HG03439 (cell line): ENCODE data around the gene C5orf58.
A peak's percentile ranks its signal among the peaks of the same experiment; 100 is the strongest.

Experiments
- ATAC-seq: cut with Tn5 transposase; IDR thresholded peaks from one replicate; pipeline ENCODE4 v1.9.1; 2021; ENCODE audit warnings: mild to moderate bottlenecking, moderate library complexity; ENCODE audit not compliant: unreplicated experiment

Gene C5orf58

GRCh38 chr5:170278611-170279458 lies 46.0 kb downstream of the C5orf58 start:
- ATAC-seq, result peak; percentile 87

GRCh38 chr5:170279459-170279817 lies 46.7 kb downstream of the C5orf58 start:
- ATAC-seq, result no peak

- ATAC-seq, result no peak
Measured at GRCh38 chr5:170280011-170280493, 47.3 kb downstream of the C5orf58 start.

- ATAC-seq, result no peak
Measured at GRCh38 chr5:170283296-170283695, 50.5 kb downstream of the C5orf58 start.

GRCh38 chr5:170284231-170284630 lies 51.4 kb downstream of the C5orf58 start:
- no peak for ATAC-seq

- no peak for ATAC-seq
Measured at GRCh38 chr5:170285181-170285580, 52.4 kb downstream of the C5orf58 start.

- no peak for ATAC-seq
Measured at GRCh38 chr5:170286386-170286925, 53.7 kb downstream of the C5orf58 start.

GRCh38 chr5:170287532-170287931 lies 54.7 kb downstream of the C5orf58 start:
- ATAC-seq, result no peak

GRCh38 chr5:170288151-170288550 lies 55.4 kb downstream of the C5orf58 start:
- ATAC-seq, result no peak

GRCh38 chr5:170288551-170288950 lies 55.8 kb downstream of the C5orf58 start:
- no peak for ATAC-seq

- ATAC-seq, result no peak
Measured at GRCh38 chr5:170289121-170289520, 56.3 kb downstream of the C5orf58 start.

GRCh38 chr5:170289764-170290163 lies 57.0 kb downstream of the C5orf58 start:
- ATAC-seq, result no peak

- no peak for ATAC-seq
Measured at GRCh38 chr5:170290498-170290897, 57.7 kb downstream of the C5orf58 start.

- no peak for ATAC-seq
Measured at GRCh38 chr5:170292179-170293104, 59.7 kb downstream of the C5orf58 start.

GRCh38 chr5:170293273-170293672 lies 60.5 kb downstream of the C5orf58 start:
- ATAC-seq, result peak; percentile 73

- no peak for ATAC-seq
Measured at GRCh38 chr5:170294057-170294456, 61.3 kb downstream of the C5orf58 start.

GRCh38 chr5:170294556-170294955 lies 61.8 kb downstream of the C5orf58 start:
- no peak for ATAC-seq
